ENCODE results near the gene CFLAR. TPM values are rescaled to one million over a fixed set of nuclear protein-coding genes. Genes with fewer than 3 reads are reported as not detected.

The CFLAR gene
- total and polyA plus RNA-seq, 9 of the 15 experiments (the other 6 are each of a cell fraction or from before 2014, with no cell fraction given), result 27.5 to 102 (median 54.0) TPM

GRCh38 chr2:201126308-201127151 is 10.6 kb downstream of the CFLAR start (continued):
- TF ChIP-seq ZBTB49 (CRISPR knock-in tag; IDR thresholded peaks at IDR 0.05; ENCODE audit: borderline replicate concordance) (no peak), ZNF408 (CRISPR knock-in tag; IDR thresholded peaks at IDR 0.05; ENCODE audit: low read depth) (no peak), SMARCE1 (IDR thresholded peaks at IDR 0.05) (no peak), USF1 (CRISPR knock-in tag; IDR thresholded peaks at IDR 0.05) (no peak), ARID3A (IDR thresholded peaks at IDR 0.05; ENCODE audit: borderline replicate concordance, low read depth, low read length) (no peak), ZFP91 (CRISPR knock-in tag; IDR thresholded peaks at IDR 0.05) (no peak), MCM7 (IDR thresholded peaks at IDR 0.05) (no peak), RBM25 (IDR thresholded peaks at IDR 0.05; ENCODE audit: low read depth, low read length, severe bottlenecking) (no peak), PHB2 (IDR thresholded peaks at IDR 0.05; ENCODE audit: low read depth) (no peak), STAT5B (CRISPR knock-in tag; IDR thresholded peaks at IDR 0.05) (peak; percentile 83), FOXM1 (IDR thresholded peaks at IDR 0.05; ENCODE audit: low read depth) (no peak), FOXM1 (CRISPR knock-in tag; IDR thresholded peaks at IDR 0.05; ENCODE audit: low read depth) (no peak), GABPA (tag; conservative IDR thresholded peaks at IDR 0.05; ENCODE audit: low read depth) (peak; percentile 36; the same call in 1 of the 2 replicates), SIRT6 (IDR thresholded peaks at IDR 0.05; ENCODE audit: low read depth, low read length) (no peak), MEF2A (IDR thresholded peaks at IDR 0.05; ENCODE audit: control insufficient read depth, low read depth, low read length) (no peak), SP1 (CRISPR knock-in tag; IDR thresholded peaks at IDR 0.05) (no peak), XRCC3 (IDR thresholded peaks at IDR 0.05) (no peak), NFYB (IDR thresholded peaks at IDR 0.05; ENCODE audit: extremely low read depth, insufficient read length) (no peak), ZBTB43 (CRISPR knock-in tag; IDR thresholded peaks at IDR 0.05) (no peak), U2AF2 (optimal IDR thresholded peaks at IDR 0.05; ENCODE audit: low read depth, low read length) (no peak)

All from K562 (cell line).